G401.6 (cell line): ENCODE data around the gene SVOP.

Experiments
- FAIRE-seq: peaks from 2 replicates; lab custom pipeline; 2012; peaks lifted over from hg19 to GRCh38; lab: Jason Lieb, UNC

The SVOP gene

DNA sequence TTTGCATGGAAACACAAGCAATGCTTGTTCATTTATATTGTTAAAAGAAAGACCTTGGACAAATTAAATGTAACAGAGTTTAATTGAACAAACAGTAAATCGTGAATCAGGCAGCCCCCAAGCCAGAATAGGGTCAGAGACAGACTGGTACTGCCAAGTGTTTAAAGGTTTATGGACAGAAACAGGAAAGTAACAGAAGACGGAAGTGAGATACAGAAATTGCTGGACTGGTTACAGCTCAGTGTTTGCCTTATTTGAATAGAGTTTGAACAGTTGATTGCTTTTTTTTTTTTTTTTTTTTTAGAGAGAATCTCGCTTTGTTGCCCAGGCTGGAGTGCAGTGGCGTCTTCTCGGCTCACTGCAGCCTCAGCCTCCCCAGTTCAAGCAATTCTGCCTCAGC, 90.7 kb downstream of the SVOP start:
- no peak for FAIRE-seq

DNA sequence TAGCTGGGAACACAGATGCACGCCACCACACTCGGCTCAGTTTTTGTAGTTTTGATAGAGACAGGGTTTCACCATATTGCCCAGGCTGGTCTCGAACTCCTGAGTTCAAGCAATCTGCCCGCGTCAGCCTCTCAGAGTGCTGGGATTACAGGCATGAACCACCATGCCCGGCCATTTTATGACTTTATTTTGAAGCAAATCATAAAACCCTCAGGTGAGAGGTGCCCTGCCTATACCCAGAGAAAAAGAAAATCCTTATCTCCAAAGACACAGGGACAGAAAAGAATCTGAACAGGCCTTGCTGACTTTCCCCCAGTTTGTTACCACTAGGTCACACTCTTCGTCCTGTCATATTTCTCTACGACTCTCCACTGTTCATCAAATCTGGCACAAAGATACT, 92.2 kb downstream of the SVOP start:
- no peak for FAIRE-seq

GRCh38 chr12:108922918-108923317, 98.0 kb downstream of the SVOP start:
- no peak for FAIRE-seq

GRCh38 chr12:108921946-108922345, 98.9 kb downstream of the SVOP start:
- FAIRE-seq, result no peak

DNA sequence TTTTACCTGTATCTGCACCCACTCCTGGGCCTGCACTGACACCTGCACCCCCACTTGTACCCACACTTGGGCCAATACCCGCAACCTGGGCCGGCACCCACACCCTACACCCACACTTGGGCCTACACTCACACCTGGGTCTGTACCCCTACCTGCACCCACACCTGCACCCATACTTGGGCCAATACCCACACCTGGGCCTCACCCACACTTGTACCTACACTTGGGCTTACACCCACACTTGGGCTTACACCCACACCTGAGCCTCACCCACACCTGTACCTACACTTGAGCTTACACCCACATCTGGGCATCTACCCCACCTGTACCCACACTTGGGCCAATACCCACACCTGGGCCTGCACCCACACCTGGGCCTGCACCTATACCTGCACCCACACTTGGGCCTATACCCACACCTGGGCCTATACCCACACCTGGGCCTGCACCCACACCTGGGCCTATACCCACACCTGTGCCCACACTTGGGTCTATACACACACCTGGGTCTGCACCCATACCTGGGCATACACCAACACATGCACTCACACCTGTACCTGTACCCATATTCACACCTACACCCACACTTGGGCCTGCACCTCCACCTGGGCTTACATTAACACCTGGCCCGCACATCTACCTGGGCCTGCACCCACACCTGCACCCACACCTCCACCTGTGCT, 101.8 kb downstream of the SVOP start:
- FAIRE-seq, result no peak

DNA sequence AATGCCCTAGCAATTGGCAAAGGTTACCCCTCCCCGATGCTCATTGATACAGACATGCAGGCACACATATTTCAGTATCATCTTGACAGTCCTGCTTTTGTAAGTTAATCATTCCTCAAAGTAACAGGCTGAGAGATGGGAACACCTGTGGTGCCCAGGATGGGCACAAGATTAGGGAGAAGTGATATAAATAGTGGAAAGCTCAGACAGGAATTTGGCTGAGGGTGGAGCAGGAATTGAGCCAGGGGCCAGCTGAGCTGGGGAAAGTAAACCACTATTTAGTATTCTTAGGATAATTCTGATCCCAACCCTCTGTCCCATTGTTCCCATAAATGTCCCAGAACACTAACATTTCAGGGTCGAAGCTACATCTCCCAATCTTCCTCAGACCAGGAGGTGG, 102.7 kb downstream of the SVOP start:
- FAIRE-seq, result no peak

- no peak for FAIRE-seq
Measured at GRCh38 chr12:108916336-108916735, 104.5 kb downstream of the SVOP start.

GRCh38 chr12:108915632-108916133, 105.2 kb downstream of the SVOP start:
- FAIRE-seq, result no peak

GRCh38 chr12:108914121-108914531, 106.7 kb downstream of the SVOP start:
- FAIRE-seq, result no peak

GRCh38 chr12:108912361-108912760, 108.5 kb downstream of the SVOP start:
- FAIRE-seq, result no peak

DNA sequence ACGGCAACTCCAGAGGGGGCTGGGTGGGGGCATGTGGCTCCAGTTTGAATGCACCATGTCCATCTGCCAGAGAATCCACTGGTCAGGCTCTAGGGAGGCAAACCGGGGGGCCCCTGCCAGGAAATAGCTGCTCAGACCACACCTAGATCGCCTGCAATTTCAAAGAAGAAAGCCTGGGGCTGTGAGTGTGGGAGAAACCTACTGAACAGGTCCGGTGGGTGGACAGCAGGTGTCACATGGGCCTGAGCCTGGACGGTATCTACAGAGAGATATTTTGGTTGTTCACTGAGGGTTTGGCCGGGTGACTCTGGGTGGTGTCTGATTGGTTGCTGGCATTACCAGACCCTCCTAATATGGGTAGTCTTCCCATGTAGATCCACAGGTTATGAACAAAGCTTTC, 109.0 kb downstream of the SVOP start:
- FAIRE-seq, result no peak

GRCh38 chr12:108910336-108910735, 110.5 kb downstream of the SVOP start:
- no peak for FAIRE-seq

DNA sequence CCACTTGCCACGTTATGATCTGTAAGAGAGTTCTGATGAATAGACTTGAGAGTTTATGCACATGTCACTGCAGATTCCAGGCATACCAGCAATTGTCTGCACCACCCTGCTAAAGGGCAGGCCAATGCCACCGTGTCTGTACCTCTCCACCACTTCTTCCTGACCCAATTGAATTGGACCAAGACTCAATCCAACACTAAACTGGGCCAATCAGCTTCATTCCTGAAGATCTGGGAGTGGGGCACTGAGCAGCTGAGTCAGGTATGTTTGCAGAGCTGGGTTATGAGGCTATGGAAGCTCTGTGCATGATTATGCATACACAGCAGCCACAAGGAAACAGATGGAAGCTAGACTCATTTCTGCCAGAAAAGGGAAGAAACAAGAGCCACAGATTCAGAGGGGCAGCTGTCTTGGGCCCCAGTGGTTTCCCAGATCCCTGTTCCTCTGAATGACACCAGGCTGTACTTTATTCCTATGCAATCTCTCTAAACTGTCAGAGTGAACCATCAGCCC, 113.0 kb downstream of the SVOP start:
- FAIRE-seq, result no peak

- no peak for FAIRE-seq
Measured at GRCh38 chr12:108906971-108907370, 113.9 kb downstream of the SVOP start.

- FAIRE-seq, result no peak
Measured at GRCh38 chr12:108905725-108906124, 115.1 kb downstream of the SVOP start.

GRCh38 chr12:108899145-108899544, 121.7 kb downstream of the SVOP start:
- FAIRE-seq, result no peak

DNA sequence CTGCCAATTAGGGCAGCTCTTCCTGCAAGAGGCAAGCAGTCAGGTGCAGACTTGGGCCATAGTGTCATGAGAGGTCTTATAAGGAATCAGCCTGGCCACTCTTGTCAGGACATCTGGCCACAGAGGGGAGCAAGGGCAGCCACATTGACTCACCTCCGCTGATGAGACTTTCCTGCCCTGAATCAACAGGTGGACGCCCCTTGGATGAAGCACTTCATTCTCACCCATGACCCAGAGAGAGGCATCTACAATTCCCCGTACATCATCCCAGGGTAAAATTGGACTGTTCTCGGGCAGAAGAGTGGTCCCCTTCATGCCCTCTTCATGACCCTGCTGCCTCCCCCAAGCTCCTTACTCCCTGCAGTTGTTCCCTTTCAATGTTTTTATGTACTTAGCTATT, 124.1 kb downstream of the SVOP start:
- no peak for FAIRE-seq

DNA sequence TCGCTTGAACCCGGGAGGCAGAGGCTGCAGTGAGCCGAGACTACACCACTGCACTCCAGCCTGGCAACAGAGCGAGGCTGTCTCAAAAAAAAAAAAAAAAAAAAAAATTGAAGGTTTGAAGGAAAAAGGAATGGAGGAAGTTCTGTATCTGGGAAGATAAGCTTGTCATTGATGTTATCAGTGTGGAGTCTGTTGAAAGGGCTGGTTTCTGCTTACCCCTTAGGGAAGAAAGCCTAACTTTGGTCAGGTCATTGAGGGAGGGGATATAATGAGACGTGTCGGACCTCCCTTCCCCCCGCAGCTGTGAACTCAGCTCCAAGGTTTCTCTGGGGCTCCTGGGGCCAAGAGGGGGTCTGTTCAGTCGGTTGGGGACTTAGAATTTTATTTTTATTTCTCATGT, 124.5 kb downstream of the SVOP start:
- FAIRE-seq, result no peak

DNA sequence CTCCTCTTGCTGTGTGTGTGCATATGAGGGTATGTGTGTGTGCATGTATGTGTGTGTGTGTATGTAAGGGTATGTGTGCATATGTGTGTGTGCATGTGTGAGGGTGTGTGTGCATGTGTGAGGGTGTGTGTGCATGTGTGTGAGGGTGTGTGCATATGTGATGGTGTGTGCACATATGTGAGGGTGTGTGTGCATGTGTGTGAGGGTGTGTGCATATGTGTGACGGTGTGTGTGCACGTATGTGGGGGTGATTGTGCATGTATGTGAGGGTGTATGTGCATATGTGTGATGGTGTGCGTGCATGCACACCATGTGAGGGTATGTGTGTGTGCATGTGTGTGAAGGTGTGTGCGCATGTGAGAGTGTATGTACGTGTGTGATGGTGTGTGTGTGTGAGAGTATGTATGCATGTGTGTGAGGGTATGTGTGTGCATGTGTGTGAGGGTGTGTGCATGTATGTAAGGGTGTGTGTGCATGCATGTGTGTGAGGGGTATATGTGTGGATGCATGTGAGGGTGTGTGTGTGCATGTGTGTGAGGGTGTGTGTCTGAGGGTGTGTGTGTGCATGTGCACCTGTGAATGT, 125.6 kb downstream of the SVOP start:
- FAIRE-seq, result no peak

GRCh38 chr12:108890208-108890607, 130.7 kb downstream of the SVOP start:
- FAIRE-seq, result no peak

DNA sequence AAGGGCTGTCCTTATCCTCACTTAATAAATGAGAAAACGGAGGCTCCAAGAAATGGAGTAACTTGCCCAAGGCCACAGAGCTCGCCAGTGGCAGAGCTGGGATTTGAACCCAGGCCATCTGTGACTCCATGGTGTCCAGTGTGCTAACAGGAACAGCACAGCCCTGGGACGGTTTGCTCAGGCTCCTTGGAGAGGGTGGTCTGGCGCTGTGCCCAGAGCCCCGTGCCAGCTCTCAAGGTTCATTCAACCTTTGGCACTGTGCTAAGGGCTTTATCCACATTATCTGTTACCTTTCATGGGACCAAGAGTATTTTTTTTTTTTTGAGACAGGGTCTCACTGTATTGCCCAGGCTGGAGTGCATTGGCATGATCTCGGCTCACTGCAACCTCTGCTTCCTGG, 132.8 kb downstream of the SVOP start:
- FAIRE-seq, result no peak

GRCh38 chr12:108886873-108887629, 133.8 kb downstream of the SVOP start:
- FAIRE-seq, result no peak
